ENCODE data around the gene RIMS4.
"Not testable (repeated sequence)": the region's sequence is repeated elsewhere in the genome, so short reads cannot be mapped to it uniquely, and the experiment has no call there.

The RIMS4 gene

DNA sequence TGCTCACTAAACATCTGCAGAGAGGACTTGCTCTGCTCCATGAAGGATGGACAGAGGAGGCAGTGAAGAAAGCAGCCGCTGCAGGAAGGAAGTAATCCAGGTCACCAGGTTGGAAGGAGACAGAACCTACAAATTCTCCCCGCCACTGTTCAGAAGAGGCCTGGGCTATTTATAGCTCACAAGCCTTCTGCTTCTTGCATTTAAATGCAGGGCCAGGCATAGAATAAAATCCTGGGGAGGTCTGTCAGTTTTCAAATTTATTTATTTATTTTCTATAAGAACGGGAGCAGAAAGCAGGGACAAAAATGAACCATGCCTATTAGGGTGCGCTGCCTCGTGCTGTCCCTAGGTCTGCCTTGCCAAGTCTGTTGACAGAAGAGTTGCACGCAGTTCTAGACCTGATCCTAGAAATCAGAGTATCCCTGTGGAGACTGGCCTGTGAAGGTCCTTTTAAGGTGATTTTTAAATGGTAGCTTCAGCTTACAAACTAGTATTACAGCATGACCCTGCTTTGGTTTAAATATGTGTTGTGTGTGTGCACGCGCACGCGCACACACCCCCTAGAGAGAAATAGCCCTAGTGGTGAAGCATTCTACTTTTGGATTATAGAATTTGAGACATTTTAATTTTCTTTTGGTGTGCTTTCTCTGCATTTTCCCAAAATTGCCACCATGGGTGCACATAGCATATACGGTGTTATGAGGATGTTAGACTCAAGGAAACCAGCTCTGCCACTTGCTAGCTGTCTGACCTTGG, 19.5 kb downstream of the RIMS4 start:
- DNase-seq: no peak

DNA sequence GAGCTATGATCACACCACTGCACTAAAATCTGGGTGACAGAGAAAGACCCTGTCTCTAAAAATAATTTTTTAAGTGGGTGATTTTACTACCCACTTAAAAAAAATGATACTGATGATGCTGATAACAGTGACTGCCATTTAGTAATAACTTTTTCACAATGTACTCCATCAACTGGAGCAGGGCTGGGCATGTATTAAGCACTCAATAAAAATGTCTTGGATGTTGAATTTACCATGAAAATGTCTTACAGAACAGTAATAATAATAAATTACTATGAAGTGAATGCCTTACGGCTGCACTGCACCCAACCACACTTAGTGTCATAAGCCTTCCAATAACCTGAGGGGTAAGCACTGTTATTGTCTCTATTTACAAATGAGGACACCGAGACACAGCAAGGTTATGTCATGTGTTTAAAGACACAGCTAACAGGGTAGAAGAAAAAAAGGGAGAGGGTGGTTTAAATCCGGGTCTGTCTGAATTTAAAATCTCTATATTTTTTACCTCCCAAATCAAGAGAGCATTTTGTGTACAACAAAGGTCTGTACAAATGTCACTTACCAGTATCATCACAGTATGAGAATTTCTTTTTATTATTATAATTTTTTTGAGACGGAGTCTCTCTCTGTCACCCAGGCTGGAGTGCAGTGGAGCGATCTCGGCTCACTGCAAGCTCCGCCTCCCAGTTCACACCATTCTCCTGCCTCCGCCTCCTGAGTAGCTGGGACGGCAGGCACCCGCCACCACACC, 21.5 kb downstream of the RIMS4 start:
- DNase-seq: no peak

DNA sequence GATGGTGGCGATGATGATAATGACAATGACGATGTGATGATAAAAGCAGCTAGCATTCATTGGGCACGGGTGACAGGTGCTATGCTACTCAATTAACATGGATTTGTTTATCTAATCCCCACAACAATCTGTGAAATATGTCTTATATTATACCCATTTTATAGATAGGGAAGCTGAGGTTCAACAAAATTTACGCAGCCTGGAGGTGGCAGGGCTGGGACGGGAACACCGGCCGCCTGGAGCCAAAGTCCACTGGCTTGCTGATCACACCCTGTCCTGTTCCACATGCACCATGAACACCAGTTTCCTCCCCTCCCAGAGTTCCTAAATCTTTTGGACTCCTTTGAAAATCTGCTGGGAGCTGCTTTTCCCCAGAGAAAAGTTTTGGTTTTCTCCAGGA, 23.0 kb downstream of the RIMS4 start:
- no peak for DNase-seq

DNA sequence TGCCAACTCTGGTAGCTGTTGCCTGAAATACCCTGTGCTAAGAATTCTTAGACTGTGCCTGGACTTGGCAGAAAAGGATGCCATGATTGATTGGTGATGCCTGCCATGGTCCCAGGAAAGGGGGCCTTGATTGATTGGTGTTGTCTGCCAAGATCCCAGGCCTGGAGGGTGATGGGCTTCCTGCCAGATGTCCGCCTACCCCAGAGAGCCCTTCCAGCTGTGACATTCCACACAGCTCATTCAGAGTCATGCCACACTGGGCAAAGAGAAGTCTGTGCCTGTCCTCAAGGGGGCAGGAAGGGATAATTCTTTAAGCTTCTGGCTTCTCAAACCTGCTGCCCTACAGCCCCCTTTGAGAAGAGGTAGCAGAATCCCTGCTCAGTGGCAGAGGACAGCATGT, 24.6 kb downstream of the RIMS4 start:
- DNase-seq: no peak

DNA sequence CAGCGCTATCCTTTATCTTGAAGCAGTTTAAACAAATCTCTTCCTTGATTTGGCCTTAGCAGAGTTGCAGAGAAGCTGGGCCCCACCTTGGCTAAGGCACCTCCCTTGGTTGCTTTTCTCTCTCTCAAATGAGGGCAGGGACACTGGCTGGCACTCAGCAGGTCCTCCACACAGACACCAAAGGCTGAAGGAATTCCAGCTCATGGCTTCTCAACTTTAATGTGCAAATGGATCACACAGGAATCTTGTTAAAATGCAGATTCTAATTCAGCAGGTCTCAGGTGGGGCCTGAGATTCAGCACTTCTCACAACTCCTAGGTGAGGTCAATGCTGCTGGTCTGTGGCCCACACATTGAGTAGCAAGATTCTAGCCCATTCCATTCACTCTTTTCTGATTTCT, 25.7 kb downstream of the RIMS4 start:
- DNase-seq: no peak

DNA sequence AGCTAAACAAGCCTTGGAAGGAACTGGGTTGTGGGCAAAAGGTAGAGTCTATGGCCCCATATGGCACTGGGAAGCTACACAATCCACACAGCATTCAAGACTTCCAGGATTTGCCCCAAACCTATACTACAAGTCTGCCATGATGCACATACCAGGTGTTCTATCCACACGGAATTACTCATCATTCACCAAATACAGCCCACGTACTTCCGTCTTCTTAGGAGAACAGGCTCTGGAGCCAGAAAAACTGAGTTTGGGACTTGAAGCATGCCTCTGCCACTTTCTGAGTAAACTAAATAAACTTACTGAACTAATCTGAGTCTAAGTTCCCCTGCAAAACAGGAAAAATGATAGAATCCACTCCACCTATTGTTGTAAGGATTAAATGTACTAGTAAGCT, 28.6 kb downstream of the RIMS4 start:
- no peak for DNase-seq

DNA sequence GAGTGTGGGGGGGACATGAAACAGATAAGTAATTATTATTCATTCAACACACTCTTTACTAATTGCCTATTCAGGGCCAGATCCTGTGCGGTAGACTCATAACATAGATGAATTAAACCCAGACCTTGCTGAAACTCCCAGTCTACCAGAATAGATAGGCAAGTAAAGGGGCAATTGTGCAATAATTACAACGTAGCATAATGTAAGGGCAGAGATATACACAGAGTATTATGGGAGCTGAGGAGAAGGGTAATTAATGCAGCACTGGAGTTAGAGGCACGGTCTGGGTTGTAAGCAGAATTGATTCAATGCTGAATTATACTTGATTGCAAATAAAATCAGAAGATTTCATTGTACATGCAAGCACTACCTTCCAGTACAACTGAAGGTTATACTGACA, 29.2 kb downstream of the RIMS4 start:
- no peak for DNase-seq

DNA sequence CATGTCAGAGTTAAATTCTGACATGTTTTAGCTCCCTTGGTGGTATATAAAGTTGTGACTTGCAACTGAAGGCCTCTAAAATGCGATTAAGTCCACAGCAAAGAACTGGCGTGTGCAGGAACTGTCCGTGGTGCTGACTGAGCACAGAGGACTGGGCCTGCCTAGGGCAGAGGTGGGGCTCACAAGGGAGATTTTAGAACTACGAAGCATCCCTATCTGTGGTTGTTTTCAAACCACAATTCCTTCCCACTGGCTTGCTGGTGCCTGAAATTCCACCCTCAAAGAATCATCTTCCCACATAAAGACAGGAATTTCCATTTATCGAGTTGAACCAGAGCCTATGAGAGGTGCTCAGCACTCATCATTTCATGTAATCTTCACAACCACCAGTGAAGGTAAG, 30.1 kb downstream of the RIMS4 start:
- DNase-seq: no peak

DNA sequence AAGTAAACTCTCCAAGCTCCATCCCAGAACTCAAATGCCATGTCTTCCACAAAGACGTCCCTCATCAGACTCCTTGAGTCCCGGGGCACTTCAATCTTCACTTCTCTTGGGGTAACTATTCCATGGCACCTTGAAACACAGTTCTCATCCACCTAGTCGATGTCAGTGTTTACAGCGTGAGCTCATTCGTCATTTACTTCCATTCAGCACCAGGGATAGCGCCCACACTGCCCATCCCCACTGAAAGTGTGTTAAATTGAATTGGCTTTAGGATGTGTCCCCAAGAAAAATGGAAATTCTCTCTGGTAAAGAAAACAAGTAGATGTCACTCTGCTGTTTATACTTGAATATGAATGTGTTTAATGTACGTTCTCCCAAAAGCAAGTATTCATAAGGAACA, 33.4 kb downstream of the RIMS4 start:
- DNase-seq: no peak

DNA sequence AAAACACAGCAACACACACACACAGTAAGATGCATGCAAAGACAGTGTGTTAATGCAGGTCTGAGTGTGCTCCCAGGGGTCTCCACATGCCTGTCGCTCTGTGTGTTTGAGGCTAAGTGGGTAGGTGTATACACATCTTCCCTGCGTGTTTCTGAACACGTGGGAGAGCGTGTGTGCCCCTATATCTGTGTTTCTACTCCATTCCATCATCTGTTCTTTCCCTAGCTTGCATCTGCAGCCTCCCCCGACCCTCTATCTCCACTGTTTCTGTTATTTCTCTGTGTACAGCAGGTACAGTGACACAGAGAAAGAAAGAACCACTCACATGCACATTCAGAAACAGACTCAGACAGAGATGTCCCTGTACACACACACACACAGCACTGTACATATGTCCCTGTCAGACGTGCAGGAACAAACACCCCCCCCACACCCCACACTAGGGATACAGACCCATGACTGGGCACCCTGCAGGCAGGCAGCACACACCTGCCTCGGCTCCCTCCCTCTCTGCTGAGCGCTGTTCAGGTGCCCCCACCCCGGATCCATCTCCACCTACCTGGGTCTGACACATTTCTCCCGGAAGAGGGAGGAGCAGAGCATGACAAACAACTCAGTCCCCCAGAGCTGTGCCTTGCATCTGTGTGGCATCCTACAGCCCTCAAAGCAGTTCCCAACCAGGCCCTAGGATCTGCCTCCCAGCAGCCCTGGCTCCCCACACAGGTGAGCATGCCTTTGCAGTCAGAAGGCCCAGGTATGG, 37.1 kb downstream of the RIMS4 start:
- no peak for DNase-seq

DNA sequence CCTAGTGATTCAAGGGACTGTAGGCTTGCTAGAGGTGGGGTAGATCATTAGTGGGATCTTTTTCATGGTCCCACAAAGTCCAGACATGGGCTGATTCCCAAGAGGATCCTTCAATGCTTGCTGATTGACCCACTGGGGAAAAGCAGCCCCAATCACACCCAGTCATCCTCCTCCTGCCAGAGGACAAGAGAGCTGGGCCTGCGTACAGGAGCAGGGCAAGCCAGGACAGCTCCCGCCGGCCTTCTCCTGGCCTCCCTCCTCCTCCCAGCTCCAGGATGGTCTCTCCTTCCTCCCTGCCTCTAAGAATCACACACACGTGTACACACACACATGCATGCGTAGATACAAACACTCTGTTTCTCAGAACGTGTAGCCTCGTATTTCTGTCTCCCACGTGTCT, 37.7 kb downstream of the RIMS4 start:
- no peak for DNase-seq

DNA sequence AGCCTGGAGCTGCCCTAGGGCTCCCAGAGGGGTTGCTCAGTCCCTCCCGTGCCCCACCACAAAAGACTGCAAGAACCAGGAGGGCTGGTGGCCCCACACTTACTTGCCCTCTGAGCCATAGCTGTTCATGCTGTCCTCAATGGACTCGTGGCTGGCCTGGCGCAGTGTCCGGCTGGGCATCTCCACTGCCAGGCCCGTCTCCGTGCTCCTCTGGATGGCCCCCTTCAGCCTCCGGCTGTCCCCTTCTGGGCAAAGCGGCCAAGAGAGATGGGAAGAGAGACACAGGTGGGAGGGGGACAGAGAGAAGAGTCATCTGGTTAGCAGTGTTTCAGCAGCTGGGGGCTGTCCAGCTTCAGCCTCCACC, 39.2 kb downstream of the RIMS4 start:
- no peak for DNase-seq

DNA sequence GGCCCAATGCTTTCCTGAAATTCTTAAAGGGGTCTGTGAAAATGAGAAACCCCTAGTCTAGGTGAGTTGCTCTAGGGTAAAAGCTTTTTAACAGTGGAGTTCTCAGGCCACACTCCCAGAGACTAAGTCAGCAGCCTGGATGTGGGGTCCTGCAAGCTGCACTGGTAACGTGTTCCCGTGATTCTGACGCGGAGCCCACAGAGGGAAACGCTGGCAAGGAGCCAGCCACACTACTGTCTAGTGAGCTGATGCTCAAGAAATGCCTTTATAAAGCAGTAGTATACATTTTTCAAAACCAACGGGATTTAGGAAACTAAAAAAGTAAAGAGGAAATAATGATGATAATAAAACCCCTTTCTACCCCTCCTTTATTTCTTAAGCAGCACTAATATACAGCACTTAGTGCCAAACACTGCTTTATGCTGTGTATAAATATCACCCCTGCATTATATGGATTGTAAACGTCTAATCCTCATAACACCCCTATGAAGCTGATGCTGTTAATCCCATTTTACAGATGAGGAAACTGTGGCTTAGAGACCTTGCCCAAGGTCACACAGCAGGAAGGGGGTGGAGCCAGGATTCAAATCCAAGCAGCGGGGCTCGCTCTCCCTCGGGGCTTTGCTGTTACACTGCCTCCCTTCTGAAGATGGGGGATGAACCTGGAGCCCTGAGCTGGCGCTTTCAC, 39.7 kb downstream of the RIMS4 start:
- no peak for DNase-seq

DNA sequence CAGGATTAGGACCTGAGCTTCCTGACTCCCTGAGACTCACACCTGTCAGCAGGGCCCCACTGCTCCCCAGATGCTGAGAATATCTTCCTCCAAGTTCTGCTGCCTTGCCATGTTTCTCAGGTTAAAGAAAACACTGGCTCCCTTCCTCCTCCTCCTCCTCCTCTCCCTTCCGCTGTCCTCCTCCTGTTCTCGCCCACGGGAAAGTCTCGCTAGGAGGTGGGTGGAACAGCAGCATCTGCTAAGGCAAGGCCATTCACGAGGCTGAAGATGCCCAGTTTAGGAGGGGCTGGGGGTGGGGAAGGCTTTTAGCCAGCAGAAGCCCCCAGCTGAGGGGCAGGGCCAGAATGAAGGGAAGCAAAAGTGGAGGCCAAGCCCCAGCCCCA, 40.9 kb downstream of the RIMS4 start:
- DNase-seq: no peak

DNA sequence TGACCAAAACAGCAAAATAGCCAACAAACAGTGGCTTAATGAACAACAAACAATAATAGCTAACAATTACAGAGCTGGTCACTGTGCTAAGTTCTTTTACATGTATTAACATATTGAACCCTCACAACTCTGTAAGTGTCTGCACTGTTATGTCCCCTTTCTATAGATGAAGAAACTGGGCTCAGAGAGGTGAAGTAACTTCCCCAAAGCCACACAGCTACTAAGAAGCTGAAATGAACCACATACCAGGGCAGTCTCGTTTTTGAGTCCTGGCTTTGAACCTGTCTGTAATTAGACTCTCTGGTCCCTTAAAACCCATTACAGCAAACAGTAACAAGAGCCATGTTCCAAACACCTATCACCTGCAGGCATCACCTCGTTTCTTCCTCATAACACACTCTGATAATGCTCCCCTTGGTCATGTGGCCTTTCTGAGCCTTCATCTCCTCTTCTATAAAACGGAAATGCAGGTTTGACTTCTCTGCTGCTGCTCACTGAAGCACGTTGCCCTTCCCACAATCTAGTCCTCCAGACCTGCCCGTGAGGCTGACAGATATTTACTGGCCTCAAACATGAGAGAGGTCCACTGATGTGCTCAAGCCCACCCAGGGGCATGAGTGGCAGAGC, 41.4 kb downstream of the RIMS4 start:
- DNase-seq: no peak

DNA sequence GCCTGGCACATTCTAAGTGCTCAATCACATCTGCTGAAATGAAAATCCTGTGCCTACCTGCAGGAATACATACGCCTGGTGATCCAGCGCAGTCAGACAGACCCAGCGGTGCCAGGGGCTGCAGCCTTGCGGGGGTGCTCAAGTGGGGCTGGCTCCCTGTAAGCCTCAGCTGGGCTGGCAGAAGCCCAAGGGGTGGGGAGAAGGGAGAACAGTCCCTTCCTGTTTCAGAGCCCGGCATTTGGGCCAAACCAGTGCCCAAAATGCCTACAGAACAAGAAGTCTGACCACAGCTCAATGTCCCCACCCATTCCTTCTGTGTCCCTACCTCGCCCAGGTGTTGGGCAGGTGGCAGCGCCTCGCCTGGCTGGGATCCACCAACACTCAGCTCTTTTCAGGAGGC, 42.1 kb downstream of the RIMS4 start:
- DNase-seq: no peak

DNA sequence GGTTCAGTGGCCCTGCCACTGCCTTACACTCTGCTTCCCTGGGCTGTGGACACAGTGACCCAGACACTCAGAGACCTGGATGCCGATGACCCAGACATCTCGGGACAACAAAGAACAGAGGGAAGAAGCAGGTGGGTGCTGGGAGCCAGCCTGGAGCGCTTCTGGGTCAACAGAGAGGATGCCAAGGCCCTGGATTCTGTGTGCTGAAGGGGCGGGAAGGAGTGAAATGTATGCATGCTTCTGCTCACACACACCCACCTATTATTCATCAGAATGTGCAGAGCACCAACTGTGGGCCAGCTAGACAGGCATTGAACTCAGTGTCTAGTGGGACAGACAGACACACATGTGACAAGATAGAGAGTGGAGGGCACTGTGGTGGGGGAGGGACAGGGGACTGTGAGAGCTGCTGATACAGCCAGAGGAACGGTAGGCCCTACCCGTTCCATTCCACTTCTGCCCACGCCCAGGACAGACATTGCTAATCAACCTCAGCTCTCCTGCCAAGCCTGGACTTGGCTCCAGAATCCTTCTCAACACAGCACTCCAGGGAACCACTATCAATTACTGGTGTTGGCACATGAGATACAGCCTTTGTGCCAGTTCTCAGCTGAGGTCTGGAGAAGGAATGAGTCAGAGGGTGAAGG, 44.5 kb downstream of the RIMS4 start:
- no peak for DNase-seq

DNA sequence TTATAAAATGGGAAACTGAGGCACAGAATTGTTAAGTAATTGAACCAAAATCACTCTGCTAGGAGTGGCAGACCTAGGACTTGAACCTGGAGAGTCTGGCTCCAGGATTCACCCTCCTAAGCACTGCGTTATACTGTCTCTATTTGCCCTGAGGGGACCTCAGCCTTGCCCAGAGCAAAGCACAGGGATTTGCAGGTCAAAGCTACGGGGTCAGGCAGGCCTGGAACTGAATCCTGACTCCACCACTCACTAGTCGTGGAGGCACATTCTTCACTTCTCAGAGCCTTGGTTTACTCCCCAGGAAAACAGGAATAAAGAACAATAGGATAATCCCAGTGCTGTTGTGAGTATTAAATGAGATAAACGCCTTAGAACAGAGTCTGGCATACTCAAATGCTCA, 45.3 kb downstream of the RIMS4 start:
- no peak for DNase-seq

DNA sequence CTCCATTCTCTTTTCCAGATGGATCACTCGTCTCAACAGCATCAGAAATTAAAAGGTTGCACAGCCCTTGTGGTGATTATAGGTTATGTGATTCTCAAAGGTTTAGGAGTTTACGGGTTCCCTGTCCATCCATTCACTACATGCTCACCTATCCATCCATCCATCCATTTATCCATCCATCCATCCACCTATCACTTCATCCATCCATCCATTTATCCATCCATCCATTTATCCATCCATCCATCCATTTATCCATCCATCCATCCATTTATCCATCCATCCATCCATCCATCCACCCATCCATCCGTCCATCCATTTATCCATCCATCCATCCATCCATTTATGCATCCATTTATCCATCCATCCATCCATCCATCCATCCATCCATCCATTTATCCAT, 46.5 kb downstream of the RIMS4 start:
- not testable (repeated sequence) for DNase-seq

DNA sequence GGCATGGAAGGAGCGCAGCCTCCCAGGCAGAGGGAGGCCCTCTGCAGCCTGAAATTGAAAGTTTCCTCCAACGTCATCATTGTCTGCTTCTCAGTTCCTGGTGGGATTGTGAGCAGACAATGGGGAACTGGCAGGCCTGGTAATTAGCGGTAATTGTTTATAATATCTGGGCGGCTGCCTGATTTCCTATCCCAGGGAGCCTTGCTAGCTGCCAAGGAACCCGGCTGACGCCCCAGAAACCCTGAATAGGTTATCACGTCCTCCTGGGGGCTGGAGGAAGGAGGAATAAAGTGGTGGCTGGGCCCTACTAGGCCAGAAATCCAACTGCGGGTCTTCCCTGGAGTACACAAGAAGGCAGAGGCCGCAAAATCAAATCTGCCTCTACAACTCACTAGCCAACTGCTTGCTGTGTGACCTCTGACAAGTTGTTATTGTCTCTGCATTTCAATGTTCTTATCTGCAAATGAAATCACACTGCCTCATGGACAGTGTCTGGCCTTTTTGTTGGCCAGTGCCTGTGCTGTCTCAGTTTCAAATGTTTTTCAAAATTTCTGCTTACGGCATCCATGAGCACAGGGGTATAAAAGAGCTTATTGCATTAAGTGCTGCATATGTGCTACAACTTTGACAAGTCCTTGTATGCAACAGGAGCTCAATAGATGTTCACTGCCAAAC, 47.7 kb downstream of the RIMS4 start:
- DNase-seq: no peak

DNA sequence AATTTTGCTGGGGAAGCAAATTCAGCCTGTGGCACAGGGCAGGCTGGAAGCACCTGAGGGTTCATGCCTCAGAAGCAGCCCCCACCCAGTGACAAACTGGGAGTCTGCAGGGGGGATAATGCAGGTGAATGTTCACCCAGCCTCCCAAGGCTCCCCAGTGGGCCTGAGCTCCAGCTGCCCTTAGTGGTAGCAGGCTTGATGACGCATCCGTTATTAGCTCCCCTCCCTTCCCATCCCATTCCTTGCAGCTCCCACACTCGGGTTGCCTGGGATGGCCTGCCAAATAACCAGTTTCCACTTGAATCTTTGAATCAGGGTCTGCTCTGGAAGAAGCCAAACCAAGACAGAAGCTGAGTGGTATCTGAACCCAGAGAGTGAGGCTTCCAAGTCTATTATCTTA, 48.9 kb downstream of the RIMS4 start:
- no peak for DNase-seq

DNA sequence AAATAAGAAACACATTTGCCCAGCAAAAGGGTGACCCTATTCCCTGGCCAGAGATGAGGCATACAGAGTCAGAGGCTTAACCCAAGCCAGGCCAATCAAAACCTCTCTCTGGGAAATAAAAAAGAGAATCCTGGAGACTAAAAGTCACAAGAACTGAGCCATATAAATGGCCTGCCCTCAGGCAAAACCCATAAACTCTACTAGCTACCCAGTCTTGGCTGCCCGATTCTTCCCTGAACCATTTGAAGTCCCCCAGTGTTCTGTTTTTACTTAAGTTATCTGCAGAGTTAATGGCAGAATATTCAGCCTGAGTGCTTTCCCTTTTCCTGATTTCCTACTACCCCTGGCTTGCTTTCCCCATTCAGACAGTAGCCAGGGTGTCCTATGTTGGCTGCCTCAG, 50.8 kb downstream of the RIMS4 start:
- DNase-seq: no peak

Data from NCI-H187 (cell line).